NCI-H1436 (cell line): Measurements from ENCODE around the gene NKAIN4.
"Not testable (repeated sequence)": the region's sequence is repeated elsewhere in the genome, so short reads cannot be mapped to it uniquely, and the experiment has no call there.

ENCODE experiments used
- DNase-seq: peaks from one replicate; lab custom pipeline; 2025; lab: John Stamatoyannopoulos, UW

Gene NKAIN4

DNA sequence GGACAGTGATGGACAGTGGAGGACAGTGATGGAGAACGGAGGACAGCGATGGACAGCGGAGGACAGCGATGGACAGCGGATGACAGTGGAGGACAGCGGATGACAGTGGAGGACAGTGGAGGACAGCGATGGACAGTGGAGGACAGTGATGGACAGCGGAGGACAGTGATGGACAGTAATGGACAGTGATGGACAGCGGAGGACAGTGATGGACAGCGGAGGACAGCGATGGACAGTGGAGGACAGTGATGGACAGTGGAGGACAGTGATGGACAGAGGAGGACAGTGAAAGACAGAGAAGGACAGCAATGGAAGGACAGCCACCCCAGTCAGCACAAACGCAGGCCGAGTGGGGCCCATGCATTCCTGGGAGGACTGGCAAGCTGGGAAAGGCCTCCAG lies 3.4 kb upstream of the NKAIN4 start:
- DNase-seq: no peak

DNA sequence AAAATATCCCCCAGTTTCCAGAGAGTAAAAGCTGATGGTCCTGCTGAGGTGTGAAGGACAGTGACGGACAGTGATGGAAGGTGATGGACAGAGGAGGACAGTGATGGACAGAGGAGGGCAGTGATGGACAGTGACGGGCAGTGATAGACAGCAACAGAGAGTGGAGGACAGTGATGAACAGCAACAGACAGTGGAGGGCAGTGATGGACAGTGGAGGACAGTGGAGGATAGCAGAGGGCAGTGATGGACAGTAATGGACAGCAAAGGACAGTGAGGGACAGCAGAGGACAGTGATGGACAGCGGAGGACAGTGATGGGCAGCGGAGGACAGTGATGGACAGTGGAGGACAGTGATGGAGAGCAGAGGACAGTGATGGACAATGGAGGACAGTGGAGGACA lies 2.7 kb upstream of the NKAIN4 start:
- DNase-seq: no peak

DNA sequence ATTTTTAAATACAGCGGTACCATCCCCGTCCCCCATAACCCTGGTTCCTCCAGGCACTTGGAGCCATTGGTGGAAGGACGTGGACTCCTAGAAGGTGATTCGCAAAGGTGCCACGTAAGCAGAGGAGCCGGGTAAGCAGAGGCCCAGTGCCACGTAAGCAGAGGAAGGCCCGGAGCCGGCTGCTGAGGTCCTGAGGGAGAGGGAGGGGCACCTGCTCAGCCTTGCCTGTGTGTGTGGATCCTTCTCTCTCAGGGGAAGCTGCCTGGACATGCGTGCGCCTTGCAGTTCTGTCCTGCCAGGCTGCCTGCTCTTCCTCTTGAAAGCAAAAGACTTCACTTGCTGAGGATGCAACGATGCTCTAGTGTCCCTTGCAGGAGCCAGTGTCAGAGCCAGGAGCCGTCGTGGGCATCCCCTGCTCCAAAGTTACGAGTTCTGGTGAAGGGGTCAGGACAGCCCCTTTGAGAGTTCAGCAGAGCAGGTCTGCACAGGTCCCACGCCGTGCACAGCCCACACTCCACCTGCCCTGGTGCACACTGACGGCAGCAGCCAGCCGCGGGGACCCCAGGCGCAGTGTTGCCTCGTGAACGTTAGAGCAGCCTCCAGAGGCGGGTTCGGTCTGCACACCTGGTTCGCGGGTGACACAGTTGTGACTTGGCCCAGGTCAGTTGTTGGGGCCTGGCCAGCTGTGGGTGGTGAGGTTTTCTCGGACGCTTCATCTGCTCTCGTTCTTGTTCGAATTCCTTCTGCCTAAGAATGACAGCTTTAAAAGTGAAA lies 1.9 kb upstream of the NKAIN4 start:
- no peak for DNase-seq

DNA sequence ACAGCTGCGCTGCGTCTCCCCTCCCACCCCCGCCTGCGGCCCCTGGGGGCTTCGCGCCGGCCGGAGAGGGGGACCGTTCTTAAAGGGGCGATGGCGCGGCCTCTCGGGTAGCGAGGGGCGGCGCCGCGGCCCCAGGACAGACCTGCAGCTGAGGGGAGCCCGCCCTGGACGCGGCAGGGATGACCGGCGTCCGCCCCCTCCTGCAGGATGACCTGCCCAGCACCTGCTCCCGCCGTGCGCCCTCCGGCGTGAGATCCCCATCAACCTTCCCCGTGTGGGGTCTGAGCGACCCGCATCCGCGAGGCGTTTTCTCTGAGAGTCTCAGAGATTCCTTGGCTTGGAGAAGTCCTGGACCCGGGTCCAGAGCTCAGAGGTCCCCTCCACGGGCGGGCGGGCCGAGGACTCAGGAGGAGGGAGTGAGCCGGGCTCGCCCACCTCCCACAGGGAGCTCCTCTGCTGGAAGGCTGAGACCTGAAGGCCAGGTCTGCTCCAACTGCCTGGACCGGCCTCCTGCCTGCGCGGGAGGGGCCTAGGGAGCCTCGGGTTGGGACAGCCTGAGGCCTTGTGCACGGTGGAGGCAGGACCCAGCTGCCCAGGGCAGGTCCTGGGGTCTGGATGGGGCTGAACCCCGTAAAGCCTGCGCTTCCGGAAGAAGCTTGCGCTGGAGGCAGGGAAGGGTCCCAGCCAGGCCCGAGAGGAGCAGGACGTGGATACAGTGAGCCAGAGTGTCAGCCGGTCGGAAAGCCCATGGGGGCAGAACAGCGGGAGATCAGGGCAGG lies 532 bp upstream of the NKAIN4 start:
- DNase-seq: no peak

DNA sequence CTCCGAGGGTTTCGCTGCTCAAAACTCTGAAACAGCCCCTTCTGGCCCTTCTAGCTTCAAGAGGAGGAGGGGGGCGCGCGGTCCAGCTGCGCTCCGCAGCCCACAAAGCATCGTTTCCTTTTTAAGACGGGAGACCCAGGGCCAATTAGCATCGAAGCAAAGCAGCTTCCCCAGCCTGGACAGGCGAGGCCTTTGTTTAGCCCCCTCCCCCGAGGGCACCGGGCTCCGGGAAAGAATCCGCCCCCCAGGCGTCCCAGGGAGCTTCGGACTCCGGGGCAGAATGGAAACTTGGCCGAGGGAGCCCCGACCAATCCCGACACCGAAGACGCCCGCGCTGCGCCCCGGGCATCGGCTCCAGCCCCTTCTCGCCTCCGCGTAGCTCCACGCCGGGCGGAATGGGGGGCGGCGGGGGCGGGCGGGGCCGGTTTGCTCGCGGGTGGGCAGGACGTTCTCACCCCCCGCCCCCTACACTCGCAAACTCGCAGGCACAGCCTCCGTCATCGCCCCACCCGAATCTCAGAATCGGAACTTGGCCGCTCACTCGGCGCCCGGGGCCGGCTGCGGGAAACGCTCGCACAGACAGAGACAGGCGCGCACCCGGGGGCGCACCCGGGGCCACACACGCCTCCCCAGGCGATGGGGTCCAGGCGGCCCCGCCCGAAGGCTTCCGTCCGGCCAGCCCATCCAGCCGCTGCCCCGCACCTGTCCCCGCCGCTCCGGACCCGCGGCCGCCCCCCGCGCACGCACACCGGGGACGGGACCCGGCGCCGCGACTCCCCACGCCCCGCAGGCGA lies 628 bp downstream of the NKAIN4 start:
- no peak for DNase-seq

DNA sequence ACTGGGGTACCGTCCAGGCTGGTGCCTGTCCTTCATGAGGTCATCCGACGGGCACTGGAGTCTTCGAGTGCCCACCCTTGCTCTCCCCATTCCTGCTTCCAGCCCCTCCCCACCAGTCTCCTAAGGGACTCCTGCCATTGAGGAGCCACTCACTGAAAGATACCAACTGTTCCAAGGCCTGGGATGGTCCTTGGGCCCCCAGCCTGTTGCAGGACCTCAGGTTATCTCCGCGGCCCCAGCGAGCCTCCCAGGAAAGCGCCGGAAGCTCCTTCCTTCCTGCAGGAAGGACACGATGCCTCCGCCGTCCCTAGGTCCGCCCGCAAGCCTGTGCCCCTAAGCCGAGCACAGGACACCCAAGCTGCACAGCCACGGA lies 1.2 kb downstream of the NKAIN4 start:
- no peak for DNase-seq

DNA sequence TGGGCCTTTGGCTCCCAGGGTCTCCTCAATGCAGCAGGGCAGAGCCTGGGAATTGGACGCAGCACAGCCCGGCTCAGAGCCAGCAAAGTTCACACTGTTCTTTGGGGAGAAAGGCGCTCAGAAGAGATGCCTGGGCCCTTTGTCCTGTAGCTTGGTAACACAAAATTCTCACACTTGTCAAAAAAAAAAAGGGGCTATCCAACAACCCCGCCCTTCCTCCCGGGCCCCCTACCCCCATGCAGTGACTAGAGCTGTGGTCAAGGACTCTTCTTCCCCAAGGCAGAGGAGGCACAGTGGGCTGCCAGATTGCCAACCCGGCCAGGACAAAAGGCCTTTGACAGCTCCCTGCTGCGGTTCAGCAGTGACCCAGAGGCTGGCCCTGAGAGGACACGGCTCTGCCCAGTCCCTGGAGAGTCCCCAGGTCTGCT lies 2.0 kb downstream of the NKAIN4 start:
- no peak for DNase-seq

DNA sequence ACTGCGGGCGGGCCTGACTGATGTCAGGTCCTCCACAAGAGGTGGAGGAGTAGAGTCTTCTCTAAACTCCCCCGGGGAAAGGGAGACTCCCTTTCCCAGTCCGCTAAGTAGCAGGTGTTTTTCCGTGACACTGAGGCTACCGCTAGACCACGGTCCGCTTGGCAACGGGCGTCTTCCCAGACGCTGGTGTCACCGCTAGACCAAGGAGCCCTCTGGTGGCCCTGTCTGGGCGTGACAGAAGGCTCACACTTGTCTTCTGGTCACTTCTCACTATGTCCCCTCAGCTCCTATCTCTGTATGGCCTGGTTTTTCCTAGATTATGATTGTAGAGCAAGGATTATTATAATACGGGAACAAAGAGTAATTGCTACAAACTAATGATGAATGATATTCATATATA lies 2.9 kb downstream of the NKAIN4 start:
- DNase-seq: not testable (repeated sequence)

DNA sequence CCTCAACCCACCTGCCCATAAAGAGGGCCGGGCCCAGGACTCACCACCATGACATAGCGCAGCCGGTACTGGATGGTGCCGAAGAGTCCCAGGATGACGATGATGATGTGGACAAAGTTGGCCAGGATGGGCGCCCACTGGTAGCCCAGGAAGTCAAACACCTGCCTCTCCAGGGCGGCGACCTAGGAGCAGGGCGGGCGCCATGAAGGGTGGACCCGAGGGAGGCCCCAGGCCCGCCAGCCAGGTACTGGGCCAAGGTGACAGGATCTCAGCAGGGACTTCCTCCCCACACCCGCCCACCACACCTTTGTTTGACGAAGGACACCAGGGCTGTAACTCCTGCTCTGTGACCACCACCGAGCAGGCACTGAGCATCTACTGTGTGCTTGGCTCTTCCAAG lies 4.4 kb downstream of the NKAIN4 start:
- no peak for DNase-seq

DNA sequence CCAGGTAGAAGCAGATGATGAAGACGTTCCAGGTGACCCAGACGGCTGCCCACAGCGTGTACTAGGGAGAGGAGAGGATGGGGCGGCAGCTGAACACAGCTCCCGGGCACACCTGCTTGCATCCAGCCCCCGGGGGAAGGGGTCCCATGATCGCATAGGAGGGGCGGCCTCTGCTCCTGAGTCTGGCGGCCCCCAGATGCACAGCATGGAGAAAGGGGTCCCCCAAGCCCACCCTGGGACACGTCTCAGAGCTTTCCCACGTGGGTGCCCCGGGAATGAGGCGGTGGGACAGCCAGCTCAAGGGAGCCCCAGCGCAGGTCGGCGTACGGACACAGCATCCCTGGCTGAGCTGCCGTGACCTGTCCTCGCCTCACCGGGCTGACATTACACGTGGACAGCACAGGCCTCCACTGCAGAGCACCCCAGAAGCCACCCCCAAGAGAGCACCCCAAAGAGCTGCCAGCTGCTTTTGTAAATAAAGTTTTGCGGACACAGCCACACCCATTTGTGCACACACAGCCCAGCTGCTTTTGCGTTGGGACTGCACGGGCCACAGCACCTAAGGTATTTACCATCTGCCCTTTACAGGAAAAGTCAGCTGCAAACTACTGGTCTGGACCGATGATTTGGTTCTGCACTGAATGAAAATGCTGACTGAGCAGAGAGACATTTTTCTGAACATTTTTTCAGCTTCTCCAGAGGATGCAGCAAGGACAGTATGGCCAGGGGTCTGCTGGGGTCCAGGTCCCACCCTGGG lies 5.2 kb downstream of the NKAIN4 start:
- DNase-seq: no peak

DNA sequence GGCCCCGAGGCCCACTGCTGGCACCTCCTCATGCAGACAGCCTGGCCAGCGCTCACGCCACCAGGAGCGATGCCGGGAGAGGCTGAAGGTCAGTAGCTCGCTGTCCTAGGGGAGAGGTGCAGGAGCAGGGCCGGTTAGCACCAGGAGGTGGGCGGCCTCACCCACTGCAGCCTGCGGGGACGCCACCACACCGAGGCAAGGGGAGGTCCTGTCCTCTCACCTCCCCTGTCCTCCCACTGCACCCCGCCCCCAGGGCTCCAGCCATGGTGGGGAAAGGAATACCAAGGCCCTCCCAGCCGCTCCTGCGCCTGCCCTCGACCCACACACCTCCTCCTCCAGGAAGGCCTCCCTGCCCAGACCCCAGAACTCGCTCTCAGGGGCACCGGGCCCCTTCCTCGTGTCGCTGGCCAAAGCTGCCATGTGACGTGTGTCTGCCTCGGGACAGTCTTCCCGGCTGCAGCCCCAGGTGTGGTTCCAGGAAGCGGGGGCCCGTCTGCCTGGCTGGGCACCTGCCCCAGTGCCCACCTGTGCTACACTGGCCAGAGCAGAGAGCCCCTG lies 6.5 kb downstream of the NKAIN4 start:
- DNase-seq: no peak

DNA sequence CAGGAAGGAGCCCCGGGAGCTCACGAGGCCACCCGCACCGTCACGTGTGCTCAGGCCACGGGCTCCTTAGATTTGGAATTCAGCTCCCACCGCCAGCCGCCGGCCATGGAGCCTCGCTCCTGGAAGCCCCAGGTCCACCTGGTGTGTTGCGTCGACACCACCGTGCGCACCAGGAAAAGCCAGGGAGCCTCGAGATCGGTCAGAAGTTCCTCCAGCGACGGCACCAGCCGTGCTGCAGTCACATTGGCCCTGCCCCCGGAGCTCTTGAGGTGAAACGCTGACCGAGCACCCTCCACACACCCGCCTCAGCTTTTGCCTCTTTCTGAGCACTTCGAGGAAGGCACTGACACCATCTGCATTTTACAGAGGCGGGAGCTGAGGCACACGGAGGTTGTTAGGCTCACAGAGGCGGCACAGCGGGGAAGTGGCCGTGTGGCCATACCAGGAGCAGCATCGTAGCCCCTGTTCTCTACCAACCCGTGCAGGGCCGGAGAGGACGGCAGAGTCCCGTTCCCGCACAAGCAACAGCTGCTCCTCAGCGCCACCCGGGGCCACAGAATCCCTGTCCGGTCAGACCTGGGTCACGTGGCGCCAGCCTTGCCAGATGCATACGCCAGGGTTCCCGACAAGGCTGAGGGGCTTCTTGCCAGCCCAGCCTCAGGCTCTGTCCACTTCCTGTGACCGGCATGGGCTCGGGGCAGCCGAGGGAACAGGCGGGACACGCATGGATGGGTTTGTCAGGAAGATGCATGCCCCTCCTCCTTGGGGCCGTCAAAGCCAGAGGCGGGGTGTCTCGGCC lies 7.6 kb downstream of the NKAIN4 start:
- DNase-seq: no peak

DNA sequence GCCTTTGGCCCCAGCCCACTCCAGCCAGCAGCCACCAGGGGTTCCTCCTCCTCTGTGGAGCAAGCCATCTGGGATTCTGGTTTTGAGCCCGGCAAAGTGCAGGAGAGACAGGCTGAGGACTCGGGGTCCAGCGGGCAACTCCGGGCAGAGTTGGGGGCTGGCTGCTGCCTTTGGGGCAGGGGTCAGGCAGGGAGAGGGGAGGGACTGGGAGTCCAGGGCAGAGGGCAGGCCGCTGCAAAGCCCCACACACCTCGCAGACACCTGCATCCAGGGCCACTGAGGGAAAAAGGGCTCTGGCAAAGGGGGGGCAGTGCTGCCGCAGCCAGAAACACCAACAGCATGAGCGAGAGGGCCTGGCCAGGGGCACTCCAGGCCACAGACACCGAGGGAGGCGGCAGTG lies 9.8 kb downstream of the NKAIN4 start:
- DNase-seq: no peak

DNA sequence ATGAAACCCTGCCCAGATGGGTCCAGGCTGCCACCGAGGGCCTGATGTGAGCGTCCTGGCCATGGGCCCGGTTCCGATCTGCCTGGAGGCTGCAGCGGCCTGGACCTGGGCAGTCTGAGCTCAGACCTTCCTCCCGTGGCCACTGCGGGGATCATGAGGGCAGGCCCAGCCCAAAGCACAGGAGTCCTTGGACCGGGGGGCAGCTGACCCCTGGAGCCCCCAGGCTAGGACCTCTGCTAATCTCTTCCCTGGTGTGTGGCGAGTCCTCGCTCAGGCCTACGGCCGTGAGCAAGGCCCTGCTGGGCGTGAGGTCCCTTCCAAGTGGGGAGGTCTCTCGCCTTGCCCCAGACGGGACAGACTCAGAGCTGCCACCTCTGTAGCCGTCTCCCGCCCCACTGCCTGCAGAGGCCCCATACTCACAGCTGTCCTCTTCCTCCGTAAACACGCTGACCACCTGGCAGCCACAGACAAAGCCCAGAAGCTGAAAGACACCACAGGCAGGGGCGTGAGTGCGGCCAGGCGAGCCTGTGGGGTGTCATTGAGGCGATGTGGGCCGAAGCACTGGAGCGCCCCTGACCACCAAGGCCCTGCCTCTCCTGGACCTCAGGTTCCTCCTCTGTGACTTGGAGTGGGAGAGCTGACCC lies 10.5 kb downstream of the NKAIN4 start:
- no peak for DNase-seq

DNA sequence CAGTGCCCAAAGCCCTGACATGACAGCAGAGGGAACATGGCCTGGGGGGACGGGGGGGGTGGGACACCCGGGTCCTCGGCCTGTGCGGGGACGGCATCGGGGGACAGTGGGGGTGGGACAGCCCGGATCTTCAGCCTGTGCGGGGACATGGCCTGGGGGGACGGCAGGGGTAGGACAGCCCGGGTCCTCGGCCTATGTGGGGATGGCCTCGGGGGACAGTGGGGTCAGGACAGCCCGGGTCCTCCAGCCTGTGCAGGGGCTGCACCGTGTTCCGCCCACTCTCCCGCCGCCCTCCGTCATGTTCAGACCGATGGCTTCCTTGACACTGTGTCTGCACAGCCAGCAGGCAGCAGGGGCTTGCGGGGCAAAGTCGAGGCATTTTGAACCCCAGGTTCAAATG lies 11.5 kb downstream of the NKAIN4 start:
- DNase-seq: no peak

DNA sequence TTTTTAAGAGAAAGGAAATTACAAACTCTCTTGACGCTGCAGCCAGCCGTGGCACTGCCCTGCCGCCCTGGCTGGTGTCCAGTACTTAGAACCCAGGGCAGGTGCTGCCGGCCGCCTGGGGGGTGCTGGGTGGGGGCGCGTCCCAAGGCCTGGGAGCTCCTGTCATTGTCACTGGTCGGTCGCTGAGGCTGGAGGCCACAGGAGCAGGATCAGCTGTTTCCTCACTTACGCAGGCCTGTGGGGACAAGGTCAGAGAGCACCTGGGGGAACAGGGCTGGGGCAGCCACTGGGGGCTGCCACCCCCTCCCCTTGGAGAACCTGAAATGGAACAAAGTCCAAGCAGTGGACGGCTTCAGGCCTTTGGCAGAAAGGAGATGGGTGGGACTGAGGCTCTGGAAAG lies 13.0 kb downstream of the NKAIN4 start:
- no peak for DNase-seq

DNA sequence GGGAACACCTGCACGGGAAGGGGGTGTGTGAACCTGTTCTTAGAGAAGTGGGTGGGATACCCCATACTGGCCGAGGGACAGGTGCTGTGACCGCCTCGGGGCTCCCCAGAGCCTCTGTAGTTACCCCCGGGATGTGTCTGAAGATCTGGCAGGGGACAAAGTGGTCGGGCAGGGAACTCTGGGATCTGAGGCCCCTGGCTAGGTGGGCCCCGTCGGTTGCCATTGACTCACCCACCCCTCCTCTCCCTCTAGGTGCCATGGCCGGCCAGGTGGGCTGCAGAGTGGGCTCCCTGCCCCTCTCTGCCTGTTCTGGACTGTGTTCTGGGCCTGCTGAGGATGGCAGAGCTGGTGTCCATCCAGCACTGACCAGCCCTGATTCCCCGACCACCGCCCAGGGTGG lies 14.3 kb downstream of the NKAIN4 start:
- DNase-seq: no peak

DNA sequence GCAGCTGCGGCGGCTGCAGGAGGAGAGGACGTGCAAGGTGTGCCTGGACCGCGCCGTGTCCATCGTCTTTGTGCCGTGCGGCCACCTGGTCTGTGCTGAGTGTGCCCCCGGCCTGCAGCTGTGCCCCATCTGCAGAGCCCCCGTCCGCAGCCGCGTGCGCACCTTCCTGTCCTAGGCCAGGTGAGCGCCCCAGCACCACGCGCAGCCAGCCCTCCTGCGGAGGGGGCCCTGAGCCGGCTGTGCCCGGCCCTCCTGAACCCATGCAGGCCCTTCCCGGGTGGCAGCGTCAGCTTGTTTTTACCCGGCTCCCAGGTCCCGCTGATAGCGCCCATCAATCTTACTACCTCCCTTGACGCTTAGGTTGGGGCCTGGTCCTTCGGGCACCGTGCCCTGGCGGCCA lies 14.8 kb downstream of the NKAIN4 start:
- no peak for DNase-seq

DNA sequence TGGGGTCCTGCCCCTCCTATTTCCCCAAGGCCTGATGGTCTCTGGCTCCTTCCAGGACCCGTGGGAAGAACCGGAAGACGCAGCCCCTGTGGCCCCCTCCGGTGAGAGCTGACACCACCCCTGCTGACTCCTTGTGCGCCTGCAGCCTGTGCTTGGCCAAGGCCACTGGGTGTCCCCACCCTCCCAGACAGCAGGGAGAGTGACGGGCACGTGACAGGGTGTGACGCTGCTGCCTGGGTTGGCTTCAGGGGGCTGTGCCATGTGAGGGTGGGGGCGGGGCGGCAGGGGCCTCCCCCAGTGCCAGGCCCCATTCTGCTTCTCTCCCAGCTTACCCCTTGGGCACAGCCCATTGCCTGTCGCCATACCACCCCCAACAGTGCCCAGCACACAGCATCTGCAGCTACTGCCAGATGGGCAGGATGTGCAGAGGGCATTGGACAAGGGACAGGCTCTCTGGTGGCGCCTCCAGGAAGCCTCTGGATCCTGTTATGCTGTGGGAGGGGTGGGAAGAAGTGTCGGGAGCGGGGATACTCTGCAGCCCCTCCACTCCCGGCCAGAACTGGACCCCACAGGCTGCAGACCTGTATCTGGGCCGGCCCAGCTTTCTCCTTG lies 15.6 kb downstream of the NKAIN4 start:
- DNase-seq: no peak

DNA sequence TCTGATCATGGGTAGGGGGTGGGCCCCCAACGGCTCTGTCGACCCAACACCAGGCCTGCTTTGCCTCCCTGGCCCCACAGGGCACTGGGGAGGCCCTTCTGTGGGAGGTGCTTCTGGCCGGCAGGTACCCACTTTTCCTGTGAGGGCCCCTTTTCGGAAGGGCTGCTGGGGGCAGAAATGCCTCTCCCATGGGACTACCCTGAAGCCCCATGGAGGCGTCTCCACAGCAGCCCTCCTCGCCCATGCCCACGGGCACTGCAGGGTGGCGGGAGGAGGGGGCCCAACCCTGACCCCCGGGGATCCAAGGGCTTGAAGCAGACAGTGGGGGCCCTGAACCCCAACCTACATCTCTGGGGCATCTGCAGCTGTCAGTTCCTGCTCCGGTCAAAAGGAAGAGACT lies 16.2 kb downstream of the NKAIN4 start:
- DNase-seq: no peak
